ENCODE measurements around the gene DISP3. TPM values are rescaled to one million over a fixed set of nuclear protein-coding genes. Genes with fewer than 3 reads are reported as not detected.

Gene DISP3
- total and polyA plus RNA-seq, 9 of the 15 experiments (the other 6 are each of a cell fraction or from before 2014, with no cell fraction given) = 0.03 to 0.19 (median 0.15) TPM; not detected in 5

DNA sequence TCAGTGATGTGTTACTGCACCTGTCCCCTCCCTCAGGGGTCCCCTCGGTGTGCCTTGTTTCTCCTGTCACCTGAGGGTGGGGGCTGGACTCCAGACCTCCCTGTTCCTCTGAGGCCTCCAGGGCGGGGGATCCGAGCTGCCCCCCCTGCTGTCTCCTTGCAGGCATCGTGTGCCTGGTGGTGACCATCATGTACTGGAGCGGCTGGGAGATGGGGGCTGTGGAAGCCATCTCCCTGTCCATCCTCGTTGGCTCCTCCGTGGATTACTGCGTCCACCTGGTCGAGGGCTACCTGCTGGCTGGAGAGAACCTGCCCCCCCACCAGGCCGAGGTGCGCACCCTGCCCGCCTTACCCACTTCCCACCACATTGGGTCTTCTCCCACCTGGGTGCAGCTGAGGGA lies 56.4 kb downstream of the DISP3 start:
- ATAC-seq = no peak
- Histone ChIP-seq H4K20me1 (replicated peaks; ENCODE audit: control insufficient read depth, insufficient read depth, low read length) (peaks cover 29% of the 10 kb centered on the region), H3K9ac (ENCODE audit: insufficient read depth in 1 of 2, low read depth in 2 of 2, low read length in 2 of 2) (no peak overlapping the region), H3K4me3 (no peak overlapping the region), H2AFZ (ENCODE audit: low read depth, low read length) (no peak overlapping the region), H3K4me2 (ENCODE audit: insufficient read depth, low read length) (no peak overlapping the region), H3K4me1 (replicated peaks in 1 of 2; ENCODE audit: control insufficient read depth in 2 of 2, insufficient read depth in 2 of 2, low read length in 2 of 2) (peaks cover 0 to 24% of the 10 kb centered on the region in 2 experiments; a peak in 2 of 5 replicates), H3K9me3 (replicated peaks; ENCODE audit: control insufficient read depth, insufficient read depth, low read depth, low read length) (no peaks in the 10 kb centered on the region), H3K27me3 (ENCODE audit: control insufficient read depth in 2 of 2, insufficient read depth in 2 of 2, low read length in 2 of 2) (peaks cover 22 to 88% of the 10 kb centered on the region in 2 experiments; a peak in 4 of 5 replicates), H3K27ac (ENCODE audit: extremely low read depth, low read depth, low read length) (no peak overlapping the region), H3K9me1 (ENCODE audit: control insufficient read depth, insufficient read depth, low read length) (no peaks in the 10 kb centered on the region), H3K36me3 (ENCODE audit: control insufficient read depth, insufficient read depth, low read length) (no peaks in the 10 kb centered on the region), H3K79me2 (ENCODE audit: control insufficient read depth, insufficient read depth, low read length) (no peaks in the 10 kb centered on the region)
- intact Hi-C loops (cut with micrococcal nuclease) = no loop called here
- DNase-seq (ENCODE audit: extremely low read depth in 1 of 4, low spot score in 3 of 4) = no peak
- WGBS (ENCODE audit: insufficient coverage, low coverage, missing lambda C conversion rate) = 3% methylated on average over 12 of the region's 12 CpGs
- no peak for FAIRE-seq
- in situ Hi-C loops (cut with MboI) = no loop called here
- BruUV-seq (replicated peaks) = no TSS peak
- ChIA-PET CTCF (ENCODE audit: low intra/inter-chr PET ratio) (no interaction called here), POLR2A (no interaction called here)
- TF ChIP-seq HMG20B (CRISPR knock-in tag; IDR thresholded peaks at IDR 0.05) = no peak
- no peak for TF ChIP-seq ELF1 (tag; IDR thresholded peaks at IDR 0.05)
- no peak for TF ChIP-seq MIER1 (IDR thresholded peaks at IDR 0.05; ENCODE audit: low read depth)
- TF ChIP-seq ZNF77 (CRISPR knock-in tag; IDR thresholded peaks at IDR 0.05) = no peak
- TF ChIP-seq MAFF (IDR thresholded peaks at IDR 0.05; ENCODE audit: low read length) = no peak
- TF ChIP-seq, protein P1, sequence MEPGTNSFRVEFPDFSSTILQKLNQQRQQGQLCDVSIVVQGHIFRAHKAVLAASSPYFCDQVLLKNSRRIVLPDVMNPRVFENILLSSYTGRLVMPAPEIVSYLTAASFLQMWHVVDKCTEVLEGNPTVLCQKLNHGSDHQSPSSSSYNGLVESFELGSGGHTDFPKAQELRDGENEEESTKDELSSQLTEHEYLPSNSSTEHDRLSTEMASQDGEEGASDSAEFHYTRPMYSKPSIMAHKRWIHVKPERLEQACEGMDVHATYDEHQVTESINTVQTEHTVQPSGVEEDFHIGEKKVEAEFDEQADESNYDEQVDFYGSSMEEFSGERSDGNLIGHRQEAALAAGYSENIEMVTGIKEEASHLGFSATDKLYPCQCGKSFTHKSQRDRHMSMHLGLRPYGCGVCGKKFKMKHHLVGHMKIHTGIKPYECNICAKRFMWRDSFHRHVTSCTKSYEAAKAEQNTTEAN (CRISPR knock-in tag; IDR thresholded peaks at IDR 0.05) = no peak
- no peak for TF ChIP-seq MYBL2 (IDR thresholded peaks at IDR 0.05; ENCODE audit: low read depth)
- no peak for TF ChIP-seq MYBL2 (CRISPR knock-in tag; IDR thresholded peaks at IDR 0.05; ENCODE audit: borderline replicate concordance)
- no peak for TF ChIP-seq ZBTB26 (CRISPR knock-in tag; IDR thresholded peaks at IDR 0.05)
- no peak for TF ChIP-seq NFXL1 (CRISPR knock-in tag; IDR thresholded peaks at IDR 0.05)
- no peak for TF ChIP-seq RBM25 (IDR thresholded peaks at IDR 0.05; ENCODE audit: low read depth, low read length, severe bottlenecking)
- TF ChIP-seq, protein P2, sequence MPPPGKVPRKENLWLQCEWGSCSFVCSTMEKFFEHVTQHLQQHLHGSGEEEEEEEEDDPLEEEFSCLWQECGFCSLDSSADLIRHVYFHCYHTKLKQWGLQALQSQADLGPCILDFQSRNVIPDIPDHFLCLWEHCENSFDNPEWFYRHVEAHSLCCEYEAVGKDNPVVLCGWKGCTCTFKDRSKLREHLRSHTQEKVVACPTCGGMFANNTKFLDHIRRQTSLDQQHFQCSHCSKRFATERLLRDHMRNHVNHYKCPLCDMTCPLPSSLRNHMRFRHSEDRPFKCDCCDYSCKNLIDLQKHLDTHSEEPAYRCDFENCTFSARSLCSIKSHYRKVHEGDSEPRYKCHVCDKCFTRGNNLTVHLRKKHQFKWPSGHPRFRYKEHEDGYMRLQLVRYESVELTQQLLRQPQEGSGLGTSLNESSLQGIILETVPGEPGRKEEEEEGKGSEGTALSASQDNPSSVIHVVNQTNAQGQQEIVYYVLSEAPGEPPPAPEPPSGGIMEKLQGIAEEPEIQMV (tag; conservative IDR thresholded peaks at IDR 0.05; ENCODE audit: low read depth) = no peak
- TF ChIP-seq CREM (IDR thresholded peaks at IDR 0.05; ENCODE audit: low read depth) = no peak
- TF ChIP-seq ZNF253 (CRISPR knock-in tag; conservative IDR thresholded peaks at IDR 0.05) = no peak
- TF ChIP-seq DACH1 (IDR thresholded peaks at IDR 0.05; ENCODE audit: partially characterized antibody) = no peak
- TF ChIP-seq ZBED1 (IDR thresholded peaks at IDR 0.05) = no peak
